DMS114 treated with DMSO at 0.1 percent for 48 hours (cell line): ENCODE measurements around the gene CBARP.

Experiments
- DNase-seq: peaks from one replicate; lab custom pipeline; 2025; ENCODE audit not compliant: unreplicated experiment; lab: John Stamatoyannopoulos, UW

Gene CBARP

DNA sequence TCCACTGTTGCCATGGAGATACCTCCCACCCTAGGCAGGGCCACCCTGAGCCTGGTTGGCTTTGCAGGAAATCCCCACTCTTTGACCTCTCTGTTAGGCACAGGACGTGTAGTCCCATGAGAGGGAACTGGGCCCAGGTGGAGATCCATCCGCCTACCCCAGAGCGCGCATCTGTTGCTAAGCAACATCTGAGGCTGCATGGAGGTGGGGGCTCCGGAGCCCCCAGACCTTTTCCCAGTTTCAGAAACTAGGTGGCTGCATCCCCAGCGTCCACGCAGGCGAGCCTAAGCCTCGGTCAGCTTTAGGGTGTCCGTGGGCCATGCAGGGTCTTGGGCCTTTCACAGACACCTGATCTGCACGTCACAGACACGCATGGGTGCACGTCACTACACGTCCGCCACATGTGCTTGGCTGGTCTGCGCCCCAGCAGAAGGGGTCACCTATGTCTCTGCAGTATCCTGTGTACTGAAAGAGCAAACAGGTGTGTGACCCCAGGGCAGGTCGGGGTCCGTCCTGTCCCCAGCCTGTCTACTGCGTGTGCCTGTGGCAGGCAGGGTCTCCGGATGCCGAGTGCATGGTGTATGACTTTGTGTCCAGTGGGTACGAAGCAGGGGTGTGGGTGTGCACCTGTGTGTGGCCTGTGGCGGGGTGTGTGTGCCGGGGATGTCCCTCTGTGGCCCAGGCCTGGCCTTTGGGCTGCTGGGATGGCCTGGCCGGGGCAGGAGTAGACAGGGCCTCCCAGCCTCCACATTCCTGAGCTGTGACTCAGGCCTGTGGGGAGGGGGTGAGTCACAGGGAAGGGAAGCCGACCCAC lies 27.2 kb upstream of the CBARP start:
- DNase-seq = no peak

DNA sequence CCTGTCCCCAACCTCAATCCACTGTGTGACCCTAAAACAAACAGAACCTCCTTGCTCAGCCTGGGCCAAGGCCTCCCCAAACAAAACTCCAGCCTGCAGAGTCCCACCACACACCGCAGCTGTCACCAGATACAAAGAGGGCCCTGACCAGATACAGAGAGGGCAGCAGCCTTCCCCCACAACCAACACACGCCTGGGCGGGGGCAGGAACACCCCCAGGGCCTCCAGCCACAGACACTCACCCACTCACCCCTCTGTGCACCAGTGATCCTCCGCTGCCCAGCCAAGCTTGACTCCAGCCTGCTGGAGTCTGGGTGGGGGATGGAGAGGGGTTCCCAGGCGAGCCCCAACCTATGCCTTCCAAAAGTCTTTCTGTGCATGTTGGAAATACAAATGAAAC lies 25.4 kb upstream of the CBARP start:
- no peak for DNase-seq

DNA sequence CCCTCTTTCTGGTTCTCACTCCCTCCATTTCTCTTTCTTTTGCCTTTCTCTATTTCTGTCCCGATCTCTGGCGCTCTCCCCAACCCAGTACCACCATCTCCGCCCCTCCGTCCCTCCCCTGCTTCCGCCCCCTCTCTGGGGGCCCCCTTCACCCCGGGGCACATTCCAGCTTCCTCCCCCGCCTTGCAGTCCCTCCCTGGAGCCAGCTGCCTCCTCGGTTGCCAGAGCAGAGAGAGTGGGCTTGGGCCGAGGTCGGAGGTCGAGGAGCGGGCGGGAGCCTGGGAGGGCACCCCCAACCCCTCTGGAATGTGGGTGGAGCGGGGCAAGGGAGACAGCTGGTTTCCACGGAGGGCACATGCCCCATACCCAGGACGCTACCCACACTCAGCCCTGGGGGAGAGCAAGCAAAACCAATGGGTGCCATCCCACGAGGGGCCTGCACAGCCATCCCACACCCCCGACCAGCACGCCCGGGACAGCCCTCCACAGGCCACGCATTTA lies 24.9 kb upstream of the CBARP start:
- no peak for DNase-seq

DNA sequence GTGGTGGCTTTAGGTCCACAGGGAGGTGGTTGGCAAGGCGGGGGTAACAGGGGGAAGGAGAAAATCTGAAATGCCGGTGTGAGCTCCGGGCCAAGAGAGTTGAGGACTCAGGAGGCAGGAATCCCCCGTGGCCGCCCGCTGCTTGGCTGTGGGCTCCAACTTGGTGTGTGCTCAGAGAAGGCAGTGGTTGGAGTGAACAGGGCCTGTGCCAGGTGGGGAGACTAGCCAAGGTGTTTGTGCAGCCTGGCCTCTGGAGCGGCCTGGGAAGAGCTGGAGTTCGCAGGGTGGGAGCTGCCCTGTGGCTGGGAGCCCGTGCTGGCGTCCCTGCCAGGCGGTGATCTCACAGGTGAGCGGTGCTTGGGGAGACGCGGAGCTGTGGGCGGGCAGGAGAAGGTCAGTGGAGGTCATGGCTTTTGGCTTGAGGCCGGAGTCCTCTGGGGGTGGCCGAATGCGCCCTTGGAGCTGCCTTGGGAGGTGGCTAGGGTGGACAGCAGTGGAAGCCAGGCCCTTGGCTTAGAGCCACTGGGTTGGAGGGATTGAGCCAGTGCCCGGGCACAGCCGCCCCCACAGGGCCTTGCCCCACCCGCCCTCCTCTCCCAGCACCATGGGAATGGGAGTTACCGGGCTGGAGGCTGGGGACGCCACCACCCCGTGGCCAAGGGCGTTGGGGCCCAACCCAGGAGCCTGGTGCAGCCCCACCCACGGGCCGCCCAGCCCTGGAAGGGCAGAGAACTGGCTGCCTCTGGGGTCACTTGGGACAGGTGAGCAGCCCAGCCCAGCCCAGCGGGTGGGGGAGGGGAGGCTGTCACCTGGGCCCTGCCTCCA lies 24.2 kb upstream of the CBARP start:
- no peak for DNase-seq

DNA sequence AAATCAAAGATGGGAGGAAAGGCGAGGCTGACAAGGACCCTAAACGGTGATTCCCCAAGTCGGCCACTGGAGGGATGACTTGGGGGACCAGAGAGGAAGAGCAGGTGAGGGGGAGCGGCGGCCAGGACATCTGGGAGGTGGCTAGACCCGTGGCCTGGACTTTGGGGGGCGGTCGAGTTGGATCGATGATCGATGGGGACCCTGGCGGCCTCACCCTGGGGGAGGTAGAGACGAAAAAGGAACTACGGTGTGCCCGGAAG lies 23.7 kb upstream of the CBARP start:
- no peak for DNase-seq

DNA sequence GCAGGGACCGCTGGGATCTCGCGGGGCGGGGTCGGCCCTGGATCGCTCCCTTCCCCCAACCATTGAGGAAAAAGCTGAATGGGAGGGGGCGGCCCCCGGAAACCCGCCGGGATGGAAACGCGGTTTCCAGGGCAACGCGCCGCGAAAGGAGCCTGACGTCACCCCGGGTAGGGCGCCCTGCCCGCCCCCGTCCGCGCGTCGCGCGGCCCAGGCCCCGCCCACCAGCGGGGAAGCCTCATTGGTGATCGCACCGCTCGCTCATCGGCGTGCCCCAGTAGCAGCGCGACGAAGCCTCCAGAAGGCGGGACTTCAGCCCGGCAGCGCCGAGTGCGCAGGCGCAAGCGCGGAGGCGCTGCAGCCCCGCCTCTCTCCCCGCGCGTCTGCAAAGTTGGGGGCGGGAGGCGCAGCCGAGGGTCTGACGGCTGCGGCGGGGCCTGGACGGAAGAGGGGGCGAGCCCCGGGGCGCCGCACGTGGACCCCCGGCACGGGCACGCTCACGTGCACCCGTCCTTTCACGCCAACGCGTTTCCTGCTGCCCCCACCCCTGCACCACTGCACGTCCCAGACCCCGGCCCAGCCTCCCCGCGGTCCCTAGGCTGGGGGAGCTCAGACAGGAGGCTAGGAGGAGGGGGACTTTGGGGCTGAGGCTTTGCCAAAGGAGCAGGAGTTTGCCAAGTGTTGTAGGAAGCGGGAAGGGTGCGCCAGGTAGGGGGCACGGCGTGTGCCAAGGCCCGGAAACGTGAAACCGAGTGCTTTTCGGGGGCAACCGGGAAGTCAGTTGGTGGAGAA lies 23.1 kb upstream of the CBARP start:
- DNase-seq = peak; percentile 82

DNA sequence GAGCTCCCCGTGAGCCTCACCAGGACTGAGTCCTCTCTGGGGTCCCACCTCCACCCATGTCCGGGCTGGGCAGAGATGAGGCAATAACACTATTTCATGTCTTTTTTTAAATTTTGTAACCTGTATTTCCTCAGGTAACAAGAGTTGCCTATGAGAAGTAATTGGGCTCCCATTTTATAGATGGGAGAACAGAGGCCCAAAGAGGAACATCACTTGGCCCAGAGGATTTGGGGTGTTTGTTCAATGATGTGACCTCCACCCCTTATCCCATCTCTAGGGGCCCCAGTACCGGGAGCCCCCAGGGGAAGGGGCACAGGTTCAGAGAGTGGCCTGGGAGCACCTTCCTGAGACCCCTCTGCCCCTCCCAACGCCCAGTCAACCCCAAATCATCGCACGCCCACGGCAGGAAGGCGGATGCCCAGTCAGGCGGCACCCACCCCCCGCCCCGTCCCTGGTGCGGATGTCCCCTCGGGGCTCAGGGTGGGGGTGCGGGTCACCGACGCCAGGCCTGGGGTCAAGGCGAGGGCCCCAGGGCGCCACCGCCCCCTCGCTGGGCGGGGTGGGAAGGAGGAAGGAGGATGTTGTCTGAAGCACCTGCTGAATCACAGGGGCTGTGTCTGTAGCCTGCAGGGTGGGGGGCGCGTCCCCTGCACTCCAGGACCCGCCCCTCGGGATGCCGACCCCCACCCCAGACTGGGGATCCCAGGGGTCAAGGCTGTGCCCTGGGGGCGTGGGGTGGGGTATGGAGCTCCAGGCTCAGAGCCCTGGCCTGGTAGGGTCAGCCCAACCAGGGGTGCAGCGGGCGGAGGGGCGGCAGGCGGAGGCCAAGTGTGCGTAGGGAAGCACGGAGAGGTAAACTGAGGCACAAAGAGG lies 22.3 kb upstream of the CBARP start:
- DNase-seq = no peak

DNA sequence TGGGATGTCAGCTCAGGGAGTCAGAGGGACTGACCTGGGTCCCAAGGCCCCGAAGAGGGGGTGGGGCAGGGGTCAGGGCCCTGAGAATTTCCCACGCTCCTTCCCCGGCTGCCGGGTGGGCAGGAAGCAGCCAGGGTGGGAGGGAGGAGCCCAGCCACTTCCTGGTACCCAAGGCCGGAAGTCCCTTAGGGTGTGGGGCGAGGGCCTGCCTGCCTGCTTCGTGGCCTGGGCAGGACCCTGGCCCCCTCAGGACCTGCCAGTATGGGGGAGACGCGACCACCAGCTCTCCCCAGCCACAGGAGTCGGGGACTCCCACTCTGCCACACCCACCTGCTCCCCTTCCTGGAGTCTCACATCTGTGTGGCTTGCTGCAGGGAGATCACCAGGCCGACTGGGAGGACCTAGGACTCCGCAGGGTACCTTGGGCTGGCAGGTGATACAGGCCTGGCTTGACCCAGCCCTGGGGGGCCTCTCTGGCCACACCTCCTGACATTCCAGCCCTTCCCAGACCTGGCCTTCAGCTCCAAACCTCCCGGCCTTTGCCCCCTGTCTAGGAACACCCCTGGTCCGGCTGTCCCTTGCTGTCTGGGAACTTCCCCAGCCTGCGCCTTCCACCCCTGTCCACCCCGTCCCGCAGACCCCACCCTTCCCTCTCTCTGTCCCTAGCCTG lies 21.5 kb upstream of the CBARP start:
- no peak for DNase-seq

DNA sequence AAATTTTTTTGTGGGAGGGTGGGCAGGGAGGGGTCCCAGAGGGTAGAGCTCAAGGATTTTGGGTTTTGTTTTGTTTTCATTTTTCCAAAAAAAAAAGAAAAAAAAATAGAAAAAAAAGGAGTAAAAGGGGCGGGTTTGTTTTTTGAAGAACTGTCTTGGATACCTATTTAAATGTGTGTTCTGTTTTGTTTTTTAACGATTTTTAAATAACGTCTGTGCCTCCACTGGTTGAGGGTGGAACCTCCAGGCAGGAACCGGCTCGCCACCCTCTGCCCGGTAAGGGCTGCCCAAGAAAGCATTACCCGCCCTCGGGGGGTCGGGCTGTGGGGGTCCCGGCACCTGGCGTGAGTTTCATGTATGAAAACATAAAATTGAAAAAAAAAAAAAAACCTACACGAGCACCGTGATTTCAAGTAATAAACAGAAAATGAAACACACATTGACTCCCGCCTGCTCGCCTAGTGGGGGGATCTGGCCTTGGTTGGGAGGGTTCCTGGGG lies 21.0 kb upstream of the CBARP start:
- DNase-seq = no peak

DNA sequence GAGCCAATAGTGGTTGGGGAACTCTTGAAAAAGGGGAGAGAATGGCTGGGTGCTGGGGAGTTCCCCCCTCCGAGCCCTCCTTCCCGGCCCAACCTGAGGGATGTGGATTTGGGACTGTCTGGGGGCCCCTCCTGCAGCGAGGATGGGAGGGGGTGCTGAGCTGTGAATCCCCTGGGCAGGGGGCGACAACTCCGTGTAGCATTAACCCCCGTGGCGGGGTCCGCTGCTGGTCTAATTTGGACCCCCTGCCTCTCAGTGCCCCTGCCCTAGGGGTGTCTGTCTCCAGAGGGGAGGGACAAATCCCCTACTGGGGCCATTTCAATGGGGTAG lies 20.3 kb upstream of the CBARP start:
- DNase-seq = no peak

DNA sequence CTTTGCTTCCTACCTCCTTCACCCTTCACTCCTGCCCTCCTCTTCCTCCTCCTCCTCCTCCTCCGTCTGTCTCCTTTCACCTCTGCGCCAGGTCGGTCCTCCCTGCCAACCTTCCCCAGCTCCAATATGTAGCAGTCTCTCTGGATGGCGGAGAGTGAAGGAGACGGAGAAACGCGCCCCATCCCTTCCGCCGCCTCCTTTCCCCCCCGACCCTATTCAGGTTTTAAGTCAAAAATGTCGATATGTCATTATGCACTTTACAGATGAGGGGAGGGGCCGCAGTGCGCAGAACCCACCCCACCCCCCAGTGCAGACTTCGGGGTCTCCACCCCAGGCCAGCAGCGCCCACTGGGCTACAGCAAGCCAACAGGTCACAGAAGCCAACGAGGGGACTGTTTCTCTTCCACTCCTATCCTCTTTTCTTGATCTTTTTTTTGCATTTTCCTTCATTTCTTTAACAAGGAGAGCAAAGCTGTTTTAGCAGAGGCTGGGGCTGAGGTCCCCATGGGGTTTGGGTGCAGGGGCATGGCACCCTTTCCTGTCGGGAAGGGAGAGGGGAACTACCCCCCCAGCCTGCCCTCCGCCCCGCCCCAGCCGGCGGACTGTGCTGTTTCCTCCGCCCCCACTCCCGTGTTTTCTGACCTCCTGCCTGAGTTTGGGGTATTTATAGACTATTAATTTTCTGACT lies 19.8 kb upstream of the CBARP start:
- DNase-seq = no peak

DNA sequence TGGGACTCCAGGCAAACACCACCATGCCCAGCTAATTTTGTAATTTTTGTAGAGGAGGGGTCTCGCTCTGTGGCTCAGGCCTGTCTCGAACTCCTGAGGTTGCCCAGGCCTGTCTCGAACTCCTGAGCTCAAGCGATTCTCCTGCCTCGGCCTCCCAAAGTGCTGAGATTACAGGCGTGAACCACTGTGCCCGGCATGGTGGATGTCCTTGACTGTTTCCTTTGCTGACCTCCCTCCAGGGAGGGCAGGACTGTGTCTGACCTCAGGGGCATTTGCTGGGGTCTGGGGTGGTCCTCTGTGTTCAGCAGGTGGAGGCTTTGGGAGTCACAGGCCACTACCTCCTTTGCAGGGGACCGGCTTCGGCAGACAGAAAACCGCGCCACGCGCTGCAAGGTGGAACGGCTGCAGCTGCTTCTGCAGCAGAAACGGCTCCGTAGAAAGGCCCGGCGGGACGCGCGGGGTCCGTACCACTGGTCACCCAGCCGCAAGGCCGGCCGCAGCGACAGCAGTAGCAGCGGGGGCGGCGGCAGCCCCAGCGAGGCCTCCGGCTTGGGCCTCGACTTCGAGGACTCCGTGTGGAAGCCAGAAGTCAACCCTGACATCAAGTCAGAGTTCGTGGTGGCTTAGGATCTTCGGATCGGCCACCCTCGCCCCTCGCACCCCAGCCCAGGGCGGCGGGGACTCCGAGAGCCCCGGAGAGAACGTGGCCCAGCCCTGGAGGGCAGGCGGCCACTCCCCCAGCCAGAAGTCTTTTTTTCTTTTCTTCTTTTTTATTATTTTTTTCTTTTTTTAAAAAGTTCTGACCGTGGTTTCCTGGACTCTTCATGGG lies 19.1 kb upstream of the CBARP start:
- DNase-seq = no peak

DNA sequence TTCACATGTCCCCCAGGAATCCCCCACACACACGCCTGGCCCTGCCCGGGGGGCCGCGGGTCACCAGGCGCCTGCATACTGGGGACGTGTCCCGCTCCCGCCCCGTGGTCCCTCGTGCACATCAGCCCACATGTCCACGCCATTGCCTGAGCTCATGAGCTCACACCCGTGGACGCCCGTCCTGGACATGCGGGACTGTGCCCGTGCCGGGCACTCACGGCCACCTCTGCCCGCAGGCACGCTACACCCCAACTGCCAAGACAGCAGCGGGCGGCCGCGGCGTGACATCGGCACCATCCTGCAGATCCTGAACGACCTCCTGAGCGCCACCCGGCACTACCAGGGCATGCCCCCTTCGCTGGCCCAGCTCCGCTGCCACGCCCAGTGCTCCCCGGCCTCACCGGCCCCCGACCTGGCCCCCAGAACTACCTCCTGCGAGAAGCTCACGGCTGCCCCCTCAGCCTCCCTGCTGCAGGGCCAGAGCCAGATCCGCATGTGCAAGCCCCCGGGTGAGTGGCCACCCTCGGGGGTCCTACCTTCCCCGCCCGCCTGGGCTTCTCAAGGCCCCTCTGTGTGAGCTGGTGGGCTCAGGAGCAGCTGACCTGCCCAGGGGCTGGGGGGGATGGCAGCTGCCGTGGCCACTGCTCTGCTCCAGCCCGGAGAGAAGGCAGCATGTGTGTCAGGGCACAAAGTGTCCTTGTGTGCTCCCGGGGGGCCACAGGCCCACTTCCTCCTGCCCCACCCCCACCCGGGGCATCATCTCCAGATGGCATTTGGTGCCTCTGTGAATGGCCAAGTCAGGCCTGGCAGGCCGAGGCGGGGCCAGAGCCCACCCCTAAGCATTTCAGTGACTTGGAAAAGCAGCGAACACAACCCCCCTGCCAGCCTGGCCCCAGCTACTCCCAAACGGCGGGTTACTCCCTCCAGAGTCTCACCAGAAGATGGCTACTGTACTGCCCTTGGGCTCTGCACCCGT lies 17.7 kb upstream of the CBARP start:
- no peak for DNase-seq

DNA sequence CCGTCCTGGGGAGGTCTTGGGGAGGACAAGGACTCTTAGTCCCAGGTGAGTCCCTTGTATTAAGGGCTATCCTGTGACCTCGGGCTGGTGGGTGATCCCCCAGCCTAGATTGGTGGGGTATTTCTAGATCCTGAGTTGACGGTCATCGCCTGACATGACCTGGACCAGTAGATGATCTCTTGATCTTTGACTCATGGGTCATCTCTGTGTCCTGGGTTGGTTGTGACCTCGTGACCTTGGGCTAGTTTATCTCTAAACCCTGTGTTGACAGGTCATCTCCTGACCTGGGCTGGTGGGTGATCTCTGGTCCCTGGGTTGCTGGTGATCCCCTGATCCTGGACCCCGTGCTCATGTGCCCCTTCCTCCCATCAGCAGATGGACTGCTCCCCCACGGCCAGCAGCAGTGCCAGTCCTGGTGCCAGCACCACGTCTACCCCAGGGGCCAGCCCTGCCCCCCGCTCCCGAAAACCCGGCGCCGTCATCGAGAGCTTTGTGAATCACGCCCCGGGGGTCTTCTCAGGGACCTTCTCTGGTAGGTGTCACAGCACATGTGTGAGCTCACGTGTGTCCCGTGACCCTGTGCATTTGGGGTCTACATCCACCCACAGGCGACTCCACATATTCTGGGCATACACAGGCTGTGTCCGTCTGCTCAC lies 16.9 kb upstream of the CBARP start:
- DNase-seq = no peak

DNA sequence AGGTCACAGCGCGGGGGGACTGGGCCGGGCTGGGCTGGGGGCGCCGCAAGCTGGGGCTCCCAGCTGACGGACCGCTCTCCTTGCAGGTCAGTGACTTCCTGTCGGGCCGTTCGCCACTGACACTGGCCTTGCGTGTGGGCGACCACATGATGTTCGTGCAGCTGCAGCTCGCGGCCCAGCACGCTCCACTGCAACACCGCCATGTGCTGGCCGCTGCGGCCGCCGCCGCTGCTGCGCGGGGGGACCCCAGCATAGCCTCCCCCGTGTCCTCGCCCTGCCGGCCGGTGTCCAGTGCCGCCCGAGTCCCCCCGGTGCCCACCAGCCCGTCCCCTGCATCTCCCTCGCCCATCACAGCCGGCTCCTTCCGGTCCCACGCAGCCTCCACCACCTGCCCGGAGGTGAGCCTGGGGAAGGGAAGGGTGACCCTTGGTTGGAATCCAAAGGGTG lies 16.3 kb upstream of the CBARP start:
- no peak for DNase-seq

DNA sequence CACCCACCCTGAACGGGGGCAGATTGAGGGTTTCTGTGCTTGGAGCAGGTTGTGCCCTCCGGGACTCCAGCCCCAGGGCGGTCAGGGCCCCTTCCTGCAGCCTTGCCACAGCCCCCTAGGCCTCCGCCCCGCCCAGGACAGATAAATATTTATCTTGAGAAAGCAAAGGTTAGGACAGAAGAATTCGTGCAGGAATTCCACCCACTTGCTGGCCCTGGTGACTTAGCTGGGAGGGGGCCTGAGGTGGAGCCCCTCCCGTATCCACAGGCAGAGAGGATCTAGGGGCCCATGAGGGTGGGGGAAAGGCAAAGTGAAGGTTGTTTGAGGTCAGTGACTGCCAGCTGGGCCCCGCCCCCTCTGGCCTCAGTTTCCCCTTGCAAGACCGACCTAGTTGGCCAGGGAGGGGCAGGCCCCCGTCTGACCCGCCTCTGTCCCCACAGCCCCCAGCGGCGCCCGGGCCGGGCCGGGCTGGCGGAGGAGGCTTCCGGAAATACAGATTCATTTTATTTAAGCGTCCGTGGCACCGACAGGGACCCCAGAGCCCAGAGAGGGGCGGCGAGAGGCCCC lies 15.8 kb upstream of the CBARP start:
- no peak for DNase-seq
